D341Med (cell line): Measurements from ENCODE around the gene PANK4.
"Not testable (repeated sequence)": the region's sequence is repeated elsewhere in the genome, so short reads cannot be mapped to it uniquely, and the experiment has no call there.

Experiments
- DNase-seq: peaks from one replicate; pipeline ENCODE4 v3.0.0; 2012; ENCODE audit warnings: low spot score

PANK4 gene

DNA sequence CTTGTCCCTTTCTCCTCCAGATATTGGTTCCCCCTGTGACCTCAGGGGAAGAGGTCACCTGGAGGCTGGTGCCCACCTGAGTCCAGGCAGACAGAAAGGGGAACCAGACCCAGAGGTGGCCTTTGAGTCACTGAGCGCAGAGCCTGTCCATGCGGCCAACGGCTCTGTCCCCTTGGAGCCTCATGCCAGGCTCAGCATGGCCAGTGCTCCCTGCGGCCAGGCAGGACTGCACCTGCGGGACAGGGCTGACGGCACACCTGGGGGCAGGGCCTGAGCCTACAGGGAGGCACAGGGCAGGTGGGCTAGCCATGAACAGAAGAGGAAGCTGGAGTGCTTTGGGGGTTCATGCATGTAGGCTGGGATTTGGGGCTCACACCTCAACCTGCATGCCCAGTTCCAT is 32.5 kb upstream of the PANK4 start:
- no peak for DNase-seq

DNA sequence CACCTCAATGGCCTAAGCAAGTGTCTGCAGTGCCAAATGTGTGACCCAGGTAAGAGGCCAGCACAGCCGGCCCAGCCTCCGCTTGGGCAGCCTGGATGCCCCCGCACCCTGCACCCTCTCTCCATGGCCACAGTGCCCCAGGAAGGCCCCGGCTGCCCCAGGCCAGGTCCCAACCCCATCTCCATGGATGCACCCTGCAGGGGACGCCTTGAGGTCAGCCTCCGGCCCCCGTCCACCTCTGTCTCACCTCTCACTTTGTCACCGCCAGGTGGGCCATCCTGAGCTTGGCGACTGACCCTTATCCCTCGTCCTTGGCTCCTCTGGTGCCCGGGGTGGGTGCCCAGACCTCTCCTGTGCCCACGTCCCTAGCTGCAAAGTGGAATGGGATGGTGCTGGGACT is 32.0 kb upstream of the PANK4 start:
- no peak for DNase-seq

DNA sequence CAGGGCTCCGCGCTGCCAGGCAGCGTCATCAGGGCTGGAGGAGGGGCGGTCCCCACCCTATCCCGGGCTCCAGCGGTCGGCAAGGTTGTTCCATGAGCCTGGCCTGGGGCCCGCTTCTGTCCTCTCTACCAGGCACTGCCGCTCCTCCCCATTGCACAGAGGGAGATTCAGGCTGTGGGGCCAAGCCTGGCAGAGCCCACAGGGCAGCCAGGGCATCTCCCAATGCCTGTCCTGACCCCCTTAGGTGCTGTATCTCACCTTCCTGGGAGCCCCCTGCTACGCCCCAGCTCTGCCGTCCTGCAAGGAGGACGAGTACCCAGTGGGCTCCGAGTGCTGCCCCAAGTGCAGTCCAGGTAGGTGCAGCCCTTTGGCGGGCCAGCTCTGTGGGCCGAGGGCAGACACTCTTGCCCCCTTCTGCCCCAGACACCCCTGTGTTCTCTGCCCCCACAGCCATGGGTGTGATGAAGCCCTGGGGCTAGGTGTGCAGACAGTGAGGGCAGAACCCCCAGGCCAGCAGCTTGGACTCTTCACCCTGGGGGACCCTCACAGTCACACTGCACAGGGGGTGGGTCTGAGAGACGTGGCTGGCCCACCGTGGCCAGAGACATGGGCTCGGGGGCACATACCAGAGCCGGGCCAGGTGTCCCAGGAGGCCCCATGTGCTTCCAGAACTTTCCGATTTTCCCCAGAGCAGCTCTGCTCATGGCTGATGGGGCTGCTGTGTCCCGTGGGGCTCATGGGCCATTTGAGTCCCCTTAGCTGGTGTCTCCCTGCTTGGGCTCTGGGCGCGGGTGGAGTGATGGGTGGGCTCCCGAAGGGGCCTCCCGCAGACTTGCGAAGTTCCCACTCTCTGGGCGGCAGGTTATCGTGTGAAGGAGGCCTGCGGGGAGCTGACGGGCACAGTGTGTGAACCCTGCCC is 31.3 kb upstream of the PANK4 start:
- DNase-seq, result no peak

DNA sequence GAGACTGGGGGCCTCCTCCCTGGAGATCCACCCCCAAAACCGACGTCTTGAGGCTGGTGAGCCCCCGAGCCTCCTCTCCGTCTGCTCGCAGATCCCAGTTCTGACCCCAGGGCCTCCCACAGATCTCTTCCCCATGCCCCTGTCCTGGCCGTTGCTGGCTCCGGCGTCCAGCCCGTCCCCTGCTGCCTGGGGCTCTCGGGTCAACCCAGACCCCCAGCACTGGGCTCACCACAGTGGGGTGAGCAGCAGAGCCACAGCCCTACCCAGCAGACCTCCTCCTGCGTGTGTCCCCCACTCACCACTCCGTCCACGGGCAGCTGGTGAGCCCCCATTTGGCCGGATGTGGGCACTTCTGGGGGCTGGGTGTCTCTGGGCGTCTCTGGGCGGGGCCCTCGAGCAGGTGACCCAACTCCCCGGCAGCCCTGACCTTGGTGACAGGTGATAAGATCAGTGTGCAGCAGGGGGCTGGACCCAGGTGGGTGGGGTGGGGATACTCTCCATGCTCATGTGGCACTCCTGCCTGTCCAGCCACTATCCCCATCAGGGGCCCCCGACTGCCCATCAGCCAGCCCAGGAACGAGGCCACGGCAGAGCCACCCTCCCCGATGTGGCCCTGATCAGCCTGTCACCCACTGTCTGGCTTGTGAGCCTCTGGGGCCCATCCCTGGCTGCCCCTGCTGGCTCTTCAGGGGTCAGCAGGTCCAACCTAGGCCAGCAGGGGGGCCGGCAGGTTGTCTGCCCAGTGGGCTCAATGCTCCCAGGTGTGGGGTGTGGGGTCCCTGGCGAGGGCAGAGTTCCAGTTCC is 30.5 kb upstream of the PANK4 start:
- DNase-seq, result no peak

DNA sequence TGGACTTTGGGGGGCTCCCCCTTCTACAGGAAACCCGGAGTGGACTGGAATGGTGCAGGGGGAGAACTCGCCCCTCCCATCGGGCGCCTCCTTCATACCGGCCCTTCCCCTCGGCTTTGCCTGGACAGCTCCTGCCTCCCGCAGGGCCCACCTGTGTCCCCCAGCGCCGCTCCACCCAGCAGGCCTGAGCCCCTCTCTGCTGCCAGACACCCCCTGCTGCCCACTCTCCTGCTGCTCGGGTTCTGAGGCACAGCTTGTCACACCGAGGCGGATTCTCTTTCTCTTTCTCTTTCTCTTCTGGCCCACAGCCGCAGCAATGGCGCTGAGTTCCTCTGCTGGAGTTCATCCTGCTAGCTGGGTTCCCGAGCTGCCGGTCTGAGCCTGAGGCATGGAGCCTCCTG is 29.9 kb upstream of the PANK4 start, which contains the start of gene TNFRSF14:
Gene TNFRSF14, plus strand, starts transcription at position 95 of the 401 bp plus-strand sequence. Its CDS starts 294 bp downstream, at position 389.
- DNase-seq, result no peak

DNA sequence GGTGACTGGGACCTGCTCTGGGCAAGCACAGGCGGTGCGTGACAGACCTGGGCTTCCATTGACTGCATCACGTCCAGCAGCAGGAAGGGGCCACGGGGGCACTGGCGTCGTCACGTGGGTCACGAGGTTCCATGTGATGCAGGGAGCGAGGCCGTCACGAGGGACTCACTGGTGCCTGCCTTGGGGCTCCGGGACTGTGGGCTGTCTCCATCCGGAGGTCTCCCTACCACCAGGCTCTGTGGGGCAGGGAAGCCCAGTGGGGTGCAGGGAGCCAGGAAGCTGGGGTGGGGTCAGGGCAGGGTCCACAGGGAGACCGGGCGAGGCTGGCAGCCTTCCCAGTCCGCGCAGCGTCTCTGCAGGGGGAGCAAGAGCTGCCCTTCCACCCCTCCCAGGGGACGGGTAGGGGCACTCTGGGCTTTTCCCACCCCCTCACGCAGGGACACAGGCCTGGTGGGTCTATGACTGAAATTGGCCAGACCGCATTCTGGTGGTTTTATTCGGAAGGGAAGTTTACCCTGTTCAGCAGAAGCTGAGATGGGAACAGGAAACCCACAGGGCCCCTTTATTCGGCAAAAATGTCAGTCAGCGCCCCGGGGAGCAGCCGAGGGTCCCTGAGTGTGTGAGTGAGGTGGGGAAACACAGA is 29.4 kb upstream of the PANK4 start:
- no peak for DNase-seq

DNA sequence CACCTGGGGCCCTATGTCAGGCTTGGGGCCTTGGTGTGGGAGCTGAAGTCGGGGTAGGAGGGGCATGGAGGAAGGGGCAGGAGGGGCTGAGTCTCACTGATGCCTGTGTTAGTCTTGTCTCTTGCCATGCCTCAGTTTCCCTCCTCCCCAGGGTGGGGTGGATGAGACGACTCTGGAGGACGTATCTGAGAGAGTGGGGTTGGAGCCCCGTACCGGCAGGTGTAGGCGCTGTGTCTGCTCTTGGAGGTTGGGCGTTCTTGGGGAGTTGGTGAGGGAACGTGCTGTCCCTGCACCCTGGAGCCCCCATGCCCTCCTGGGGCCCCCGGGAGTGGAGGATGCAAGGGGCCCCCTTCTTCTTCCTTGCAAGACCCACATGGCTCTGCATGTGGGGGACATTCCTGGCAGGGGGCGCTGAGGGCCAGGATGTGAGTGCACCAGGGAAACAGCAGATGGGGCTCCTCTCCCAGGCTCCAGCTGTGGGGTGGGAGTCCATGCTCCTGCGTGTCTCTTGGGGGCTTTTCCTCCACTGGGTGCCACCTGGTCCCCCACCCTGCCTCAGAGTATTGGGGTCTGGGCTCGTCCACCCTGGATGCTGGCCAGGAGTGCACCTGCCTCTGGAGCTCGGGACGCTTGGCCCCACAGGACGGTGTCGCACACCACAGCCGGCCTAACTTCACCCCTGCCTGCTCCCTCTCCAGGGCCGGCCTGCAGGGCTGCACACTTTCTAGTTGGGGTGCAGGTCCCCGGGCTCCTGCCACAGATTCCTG is 28.4 kb upstream of the PANK4 start:
- DNase-seq, result peak; percentile 77

DNA sequence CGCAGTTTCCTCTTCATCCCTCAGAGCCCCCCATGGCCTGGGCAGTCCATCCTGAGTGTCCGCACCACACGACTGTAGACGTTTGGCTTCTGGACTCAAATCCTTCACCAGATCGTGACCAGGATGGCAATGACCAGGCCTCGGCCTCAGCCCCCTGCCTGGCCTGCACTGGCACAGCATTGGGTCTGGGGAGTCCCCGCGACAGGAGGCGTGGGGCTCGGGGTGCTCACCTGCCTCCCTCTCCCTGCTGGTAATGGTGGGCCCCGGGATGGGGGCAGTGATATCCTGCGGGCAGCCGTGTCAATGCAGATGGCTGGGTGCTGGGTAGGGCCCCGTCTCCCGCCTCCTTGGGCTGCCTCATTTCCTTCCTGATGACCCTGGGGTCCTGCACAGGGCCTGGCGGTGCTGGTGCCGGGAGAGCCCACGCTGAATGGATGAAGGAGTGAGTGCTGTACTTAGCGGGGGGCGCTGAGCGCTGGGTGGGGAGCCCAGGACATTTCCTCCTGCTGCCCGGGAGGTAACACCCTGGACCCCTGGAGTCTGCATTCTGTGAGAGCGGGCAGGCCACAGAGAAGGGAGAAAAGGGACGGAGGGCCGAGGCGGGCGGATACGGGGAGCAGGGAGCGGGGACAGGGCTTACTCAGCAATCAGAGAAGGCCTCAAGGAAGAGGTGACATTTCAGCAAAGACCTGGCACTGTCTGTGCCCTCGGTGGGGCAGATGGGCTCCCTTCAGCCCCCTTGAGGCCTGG is 27.6 kb upstream of the PANK4 start:
- no peak for DNase-seq

DNA sequence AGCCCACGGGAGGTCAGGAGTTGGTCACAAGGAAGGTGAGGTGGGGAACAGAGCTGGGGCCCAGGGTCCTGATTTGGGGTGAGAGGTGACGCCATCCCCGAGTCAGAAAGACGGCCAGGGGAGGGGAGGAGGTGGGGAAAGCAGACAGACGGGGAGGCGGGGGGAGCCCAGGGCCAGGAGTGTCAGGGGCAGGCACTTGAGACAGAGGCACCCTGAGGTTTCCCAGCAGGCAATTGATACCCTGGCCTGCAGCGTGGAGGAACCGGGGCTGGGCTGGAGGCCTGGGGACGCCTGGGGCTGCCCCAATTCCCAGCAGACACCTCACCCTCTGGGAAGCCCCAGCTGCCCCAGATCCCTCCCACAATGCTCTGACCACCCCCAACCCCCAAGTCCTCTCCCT is 26.7 kb upstream of the PANK4 start:
- not testable (repeated sequence) for DNase-seq

DNA sequence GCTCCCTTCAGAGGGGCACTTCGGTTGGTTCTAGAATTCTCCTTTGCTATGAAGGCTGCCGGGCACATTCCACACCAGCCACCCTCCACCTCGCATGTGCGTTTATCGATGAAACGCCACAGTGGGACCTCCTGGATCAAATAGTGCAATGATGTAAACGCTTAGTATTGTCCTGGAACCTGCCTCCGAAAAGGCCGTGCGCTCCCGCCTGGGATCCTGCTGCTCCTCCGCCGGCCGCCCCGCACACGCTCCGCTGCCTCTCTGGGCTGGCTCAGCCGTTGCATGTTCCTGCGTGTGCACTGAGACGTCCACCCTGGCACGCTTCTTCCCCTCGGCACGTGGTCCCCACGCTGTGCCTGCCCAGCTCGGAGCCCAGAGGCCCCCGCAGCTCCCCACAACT is 25.8 kb upstream of the PANK4 start:
- no peak for DNase-seq

DNA sequence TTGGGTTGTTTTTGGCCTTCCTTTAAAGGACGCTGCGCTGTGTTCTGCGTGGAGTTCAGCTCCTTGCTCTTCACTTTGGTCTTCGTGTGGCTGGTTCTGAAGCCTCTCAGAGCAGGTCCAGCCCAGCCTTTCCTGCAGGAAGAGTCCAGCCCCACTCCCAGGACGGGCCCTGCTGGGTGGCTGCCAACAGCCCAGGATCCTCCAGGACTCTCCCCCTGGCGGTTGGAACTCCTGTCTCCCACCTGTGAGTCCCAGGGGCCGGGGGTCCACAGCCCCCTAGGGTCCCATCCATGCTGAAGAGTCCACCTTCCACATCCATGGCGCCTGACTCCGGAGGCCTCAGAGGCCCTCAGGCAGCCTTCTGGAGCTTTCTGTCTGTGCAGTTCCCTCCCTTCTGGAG is 25.1 kb upstream of the PANK4 start:
- not testable (repeated sequence) for DNase-seq

DNA sequence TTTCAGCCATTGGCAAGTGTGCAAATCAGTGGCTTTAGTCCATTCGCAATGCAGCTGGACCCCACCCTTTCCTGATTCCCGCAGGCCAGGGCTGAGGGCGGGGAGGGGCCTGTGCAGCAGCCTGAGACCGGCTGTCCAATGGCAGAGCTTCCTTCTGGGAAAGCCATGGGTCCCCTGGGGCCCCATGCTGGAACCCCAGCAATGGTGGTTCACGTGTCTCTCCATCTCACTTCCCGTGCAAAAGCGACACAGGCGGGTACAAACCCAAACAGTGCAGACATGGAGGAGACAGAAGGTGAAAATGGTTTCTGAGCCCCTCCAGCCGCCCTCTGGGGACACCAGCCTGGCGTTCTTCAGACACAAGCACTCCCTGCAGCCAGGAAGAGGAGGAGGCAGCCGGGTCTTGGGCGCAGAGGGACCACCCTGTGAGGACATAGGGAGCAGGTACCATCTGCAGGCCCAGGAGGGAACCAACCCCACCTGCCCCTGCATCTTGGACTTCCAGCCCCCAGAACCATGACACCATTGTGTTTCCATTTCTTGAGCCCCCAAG is 24.0 kb upstream of the PANK4 start:
- DNase-seq, result not testable (repeated sequence)

DNA sequence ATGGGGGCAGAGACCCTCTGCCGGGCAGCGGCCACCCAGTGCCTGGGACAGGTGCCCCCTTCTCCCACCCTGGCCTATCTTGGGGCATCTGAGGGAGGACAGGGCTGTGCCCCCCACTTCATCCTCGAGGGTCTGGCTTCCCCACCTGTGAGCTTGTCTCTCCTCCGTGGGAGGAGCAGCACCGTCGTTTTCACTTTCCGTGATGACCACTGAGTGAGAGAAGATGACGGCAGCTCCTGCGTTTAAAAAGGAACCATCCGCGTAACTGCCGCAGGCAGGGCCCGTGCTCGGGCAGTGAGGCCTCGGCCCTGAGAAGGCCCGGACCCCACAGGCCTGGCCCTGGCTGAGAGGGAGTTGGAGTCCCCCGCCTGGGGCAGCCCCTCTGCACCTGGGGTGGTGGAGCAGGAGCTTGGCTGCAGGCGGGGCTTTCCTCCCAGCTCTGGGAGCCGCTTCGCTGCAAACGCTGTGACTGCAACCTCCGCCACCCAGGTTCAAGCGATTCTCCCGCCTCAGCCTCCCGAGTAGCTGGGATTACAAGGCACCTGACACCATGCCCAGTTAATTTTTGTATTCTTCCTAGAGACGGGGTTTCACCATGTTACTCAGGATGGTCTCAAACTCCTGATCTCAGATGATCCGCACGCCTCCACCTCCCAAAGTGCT is 23.1 kb upstream of the PANK4 start:
- not testable (repeated sequence) for DNase-seq

DNA sequence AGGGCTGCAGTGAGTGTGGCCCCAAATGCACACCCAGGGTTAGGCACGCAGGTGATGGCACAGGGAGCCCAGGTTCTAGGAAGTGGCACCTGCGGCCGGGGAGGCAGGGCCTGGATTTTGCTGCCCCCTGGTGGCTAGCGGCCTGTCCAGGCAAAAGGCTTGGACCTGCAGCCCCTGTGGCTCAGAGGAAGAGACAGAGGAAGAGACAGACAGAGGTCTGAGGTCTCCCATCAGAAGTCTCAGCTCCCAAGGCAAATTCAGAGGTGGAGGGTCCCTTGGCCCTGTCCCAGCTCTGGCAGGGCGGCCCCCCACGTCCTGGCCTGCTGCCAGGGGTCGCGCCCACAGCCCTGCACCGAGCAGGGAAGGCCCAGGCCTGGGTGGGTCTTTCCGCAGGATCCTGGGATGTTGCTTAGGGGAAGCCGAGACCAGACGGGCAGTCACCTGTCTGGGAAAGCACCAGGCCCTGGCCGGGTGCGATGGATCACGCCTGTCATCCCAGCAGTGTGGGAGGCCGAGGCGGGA is 21.7 kb upstream of the PANK4 start:
- DNase-seq, result peak; percentile 87

DNA sequence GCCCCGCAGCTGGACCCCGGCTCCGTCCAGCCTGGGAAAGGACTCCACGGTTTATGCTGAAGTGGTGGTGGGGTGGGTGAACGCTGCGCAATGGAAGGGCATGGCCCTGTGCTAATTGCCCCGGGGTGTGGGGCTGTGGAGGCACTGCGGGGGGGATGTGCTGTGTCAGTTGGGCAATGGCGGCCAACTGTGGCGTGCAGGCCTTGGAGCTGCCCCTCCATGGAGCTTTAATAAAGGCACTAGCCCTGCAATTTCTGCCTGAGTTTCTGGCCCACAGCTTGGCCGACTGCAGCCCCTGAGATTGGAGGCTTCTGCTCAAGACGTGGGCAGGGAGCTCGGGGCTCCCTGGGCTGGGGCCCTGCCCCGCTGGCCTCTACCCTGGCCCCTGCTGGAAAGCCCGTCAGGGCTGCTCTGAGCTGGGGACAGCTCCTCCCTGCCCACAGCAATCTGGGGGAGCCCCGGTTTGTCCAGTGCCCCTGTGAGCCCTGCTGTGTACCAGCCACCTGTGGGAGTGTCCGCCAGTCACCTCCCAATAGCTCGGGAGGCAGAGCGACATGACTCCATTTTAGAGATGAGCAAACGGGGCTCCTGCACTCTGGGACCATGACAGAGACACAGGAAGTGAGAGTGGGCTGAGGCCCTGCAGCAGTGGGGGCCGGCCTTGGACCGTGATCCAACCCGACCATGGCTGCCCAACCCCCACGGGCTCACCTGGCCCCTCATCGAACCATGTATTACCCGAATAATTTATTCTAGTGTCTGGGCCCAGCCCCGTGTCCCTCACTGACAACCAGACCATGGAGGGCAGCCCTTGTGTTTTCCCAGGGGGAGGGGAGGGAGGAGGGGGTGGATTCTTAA is 21.0 kb upstream of the PANK4 start:
- DNase-seq, result no peak

DNA sequence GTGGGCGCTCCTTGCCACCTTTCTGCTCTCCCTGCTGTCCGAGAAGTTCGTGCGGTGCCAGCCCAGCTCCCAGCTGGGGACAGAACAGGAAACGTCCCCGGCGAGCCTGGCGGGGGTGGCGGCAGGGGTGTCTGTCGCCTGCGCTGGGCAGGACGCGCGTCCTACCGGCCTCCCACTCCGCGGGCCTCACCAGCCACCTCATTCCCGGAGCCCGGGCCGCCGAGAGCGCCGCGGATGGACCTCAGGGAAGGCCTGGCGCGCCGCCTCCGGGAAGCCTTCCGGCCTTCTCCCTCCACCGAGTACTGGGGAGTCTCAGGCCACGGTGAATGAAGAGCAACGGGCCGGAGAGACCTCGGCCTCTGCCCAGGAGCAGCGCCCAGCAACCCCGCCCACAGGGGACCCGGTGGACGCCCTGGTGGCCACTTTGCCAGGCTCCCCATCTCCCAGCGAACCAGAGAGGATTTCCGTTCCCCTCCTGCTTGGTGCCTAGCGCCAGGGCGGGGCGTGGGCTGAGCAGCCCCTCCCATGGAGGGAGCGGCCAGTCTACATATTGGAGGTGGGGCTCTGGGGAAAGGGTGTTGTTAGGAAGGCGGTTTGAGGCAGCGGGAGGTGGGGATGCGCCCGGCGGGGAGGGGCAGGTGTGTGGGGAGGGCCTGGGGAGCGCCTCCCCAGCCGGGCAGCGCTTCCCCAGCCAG is 20.3 kb upstream of the PANK4 start:
- DNase-seq, result no peak

DNA sequence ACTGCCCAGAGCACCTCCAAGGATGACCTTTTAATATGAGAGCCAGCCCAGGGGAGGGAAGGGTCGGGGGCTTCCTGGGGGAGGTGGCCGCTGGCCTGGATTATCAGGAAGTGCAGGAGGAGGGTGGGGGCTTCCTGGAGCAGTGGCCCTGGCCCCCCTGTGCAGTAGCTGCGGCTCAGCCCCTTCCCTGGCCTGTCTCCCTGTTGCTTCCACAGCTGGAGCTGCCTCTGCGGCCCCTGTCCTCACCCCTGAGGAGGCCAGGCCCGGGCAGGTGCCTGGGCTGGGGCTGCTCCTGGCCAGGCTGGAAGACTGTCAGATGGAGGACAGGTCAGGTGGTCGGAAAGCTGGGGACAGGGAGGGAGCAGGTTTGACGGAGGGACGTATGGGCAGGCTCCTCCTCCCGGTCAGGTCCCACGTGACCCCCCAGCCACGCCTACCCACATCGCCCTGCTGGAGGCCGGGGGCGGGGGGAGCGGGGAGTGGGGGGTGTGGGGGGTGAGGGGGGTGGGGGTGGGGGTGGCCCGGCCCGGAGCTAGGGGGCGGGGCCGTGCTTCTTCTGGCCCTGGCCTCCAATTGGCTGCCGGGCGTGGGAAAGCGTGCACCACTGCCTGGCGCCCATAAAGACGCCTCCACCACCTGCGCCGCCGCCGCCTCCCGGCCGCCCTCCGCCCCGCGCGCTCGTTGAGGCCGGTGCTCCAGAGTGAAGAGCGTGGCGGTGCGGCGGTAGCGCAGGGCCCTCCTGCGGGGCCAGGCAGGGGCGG is 19.5 kb upstream of the PANK4 start:
- DNase-seq, result peak; percentile 88
